HEK293 (cell line): Measurements from ENCODE around the gene PLEKHG4B.

Experiments used
- BCL11A ChIP-seq: fragments of 450-650 bp; formaldehyde crosslinking; IDR thresholded peaks from 2 replicates; pipeline ENCODE4 v1.5.1; 2016; ENCODE audit warnings: low read depth, missing biosample characterization, missing genetic modification characterization
- GLI4 ChIP-seq: fragments of 450-650 bp; formaldehyde crosslinking; IDR thresholded peaks from 2 replicates; pipeline ENCODE4 v1.5.1; 2016; ENCODE audit warnings: missing biosample characterization, missing genetic modification characterization
- GLIS1 ChIP-seq: fragments of 450-650 bp; formaldehyde crosslinking; IDR thresholded peaks from 2 replicates; pipeline ENCODE4 v1.5.1; 2016; ENCODE audit warnings: missing biosample characterization, missing genetic modification characterization
- HOXD13 ChIP-seq: sonication (generic); formaldehyde crosslinking; IDR thresholded peaks from 2 replicates; pipeline ENCODE4 v1.8.0; 2022; ENCODE audit warnings: missing genetic modification reagents, borderline replicate concordance
- KLF1 ChIP-seq: fragments of 450-650 bp; formaldehyde crosslinking; IDR thresholded peaks from 2 replicates; pipeline ENCODE4 v1.5.1; 2016; ENCODE audit warnings: missing biosample characterization, missing genetic modification characterization
- KLF9 ChIP-seq: fragments of 450-650 bp; formaldehyde crosslinking; IDR thresholded peaks from 2 replicates; pipeline ENCODE4 v1.5.1; 2016; ENCODE audit warnings: missing biosample characterization, missing genetic modification characterization, low read depth
- WT1 ChIP-seq: fragments of 450-650 bp; formaldehyde crosslinking; IDR thresholded peaks from 2 replicates; pipeline ENCODE4 v1.5.1; 2016; ENCODE audit warnings: missing biosample characterization, missing genetic modification characterization
- ZBTB17 ChIP-seq: fragments of 450-650 bp; formaldehyde crosslinking; IDR thresholded peaks from 2 replicates; pipeline ENCODE4 v1.5.1; 2016; ENCODE audit warnings: missing biosample characterization, missing genetic modification characterization
- ZBTB20 ChIP-seq: fragments of 450-650 bp; formaldehyde crosslinking; IDR thresholded peaks from 2 replicates; pipeline ENCODE4 v1.5.1; 2016; ENCODE audit warnings: missing biosample characterization, missing genetic modification characterization
- ZBTB48 ChIP-seq: fragments of 450-650 bp; formaldehyde crosslinking; IDR thresholded peaks from 2 replicates; pipeline ENCODE4 v1.5.1; 2016; ENCODE audit warnings: missing biosample characterization, missing genetic modification characterization
- ZEB2 ChIP-seq: fragments of 450-650 bp; formaldehyde crosslinking; IDR thresholded peaks from 2 replicates; pipeline ENCODE4 v1.5.1; 2016; ENCODE audit warnings: missing biosample characterization, missing genetic modification characterization
- ZFP37 ChIP-seq: fragments of 450-650 bp; formaldehyde crosslinking; IDR thresholded peaks from 2 replicates; pipeline ENCODE4 v1.5.1; 2016; ENCODE audit warnings: missing biosample characterization, missing genetic modification characterization
- ZIC2 ChIP-seq: fragments of 450-650 bp; formaldehyde crosslinking; IDR thresholded peaks from 2 replicates; pipeline ENCODE4 v1.5.1; 2016; ENCODE audit warnings: missing biosample characterization, missing genetic modification characterization
- ZNF132 ChIP-seq: fragments of 450-650 bp; formaldehyde crosslinking; IDR thresholded peaks from 2 replicates; pipeline ENCODE4 v1.5.1; 2017; ENCODE audit warnings: missing biosample characterization, missing genetic modification characterization, borderline replicate concordance
- ZNF140 ChIP-seq: fragments of 450-650 bp; formaldehyde crosslinking; IDR thresholded peaks from 2 replicates; pipeline ENCODE4 v1.5.1; 2016; ENCODE audit warnings: missing biosample characterization, missing genetic modification characterization
- ZNF155 ChIP-seq: fragments of 450-650 bp; formaldehyde crosslinking; IDR thresholded peaks from 2 replicates; pipeline ENCODE4 v1.5.1; 2016; ENCODE audit warnings: missing biosample characterization, missing genetic modification characterization
- ZNF2 ChIP-seq: fragments of 450-650 bp; formaldehyde crosslinking; IDR thresholded peaks from 2 replicates; pipeline ENCODE4 v1.5.1; 2016; ENCODE audit warnings: missing biosample characterization, missing genetic modification characterization
- ZNF292 ChIP-seq: fragments of 450-650 bp; formaldehyde crosslinking; IDR thresholded peaks from 2 replicates; pipeline ENCODE4 v1.5.1; 2016; ENCODE audit warnings: low read depth, missing biosample characterization, missing genetic modification characterization, borderline replicate concordance
- ZNF311 ChIP-seq: fragments of 450-650 bp; formaldehyde crosslinking; IDR thresholded peaks from 2 replicates; pipeline ENCODE4 v1.5.1; 2017; ENCODE audit warnings: missing biosample characterization, missing genetic modification characterization, borderline replicate concordance
- ZNF335 ChIP-seq: fragments of 450-650 bp; formaldehyde crosslinking; conservative IDR thresholded peaks from 2 replicates; pipeline ENCODE4 v1.5.1; 2016; ENCODE audit warnings: missing biosample characterization, missing genetic modification characterization
- ZNF48 ChIP-seq: fragments of 450-650 bp; formaldehyde crosslinking; IDR thresholded peaks from 2 replicates; pipeline ENCODE4 v1.5.1; 2016; ENCODE audit warnings: missing biosample characterization, missing genetic modification characterization
- ZNF514 ChIP-seq: fragments of 450-650 bp; formaldehyde crosslinking; IDR thresholded peaks from 2 replicates; pipeline ENCODE4 v1.5.1; 2016; ENCODE audit warnings: missing biosample characterization, missing genetic modification characterization
- ZNF548 ChIP-seq: fragments of 450-650 bp; formaldehyde crosslinking; IDR thresholded peaks from 2 replicates; pipeline ENCODE4 v1.5.1; 2016; ENCODE audit warnings: missing biosample characterization, missing genetic modification characterization
- ZNF626 ChIP-seq: fragments of 450-650 bp; sonication (Bioruptor Pico); formaldehyde crosslinking; IDR thresholded peaks from 2 replicates; pipeline ENCODE4 v1.5.1; 2018; ENCODE audit warnings: missing biosample characterization, missing genetic modification characterization, inconsistent platforms
- ZNF629 ChIP-seq: fragments of 450-650 bp; formaldehyde crosslinking; IDR thresholded peaks from 2 replicates; pipeline ENCODE4 v1.5.1; 2017; ENCODE audit warnings: missing biosample characterization, missing genetic modification characterization
- ZNF701 ChIP-seq: fragments of 450-650 bp; formaldehyde crosslinking; IDR thresholded peaks from 2 replicates; pipeline ENCODE4 v1.5.1; 2016; ENCODE audit warnings: missing biosample characterization, missing genetic modification characterization
- ZNF768 ChIP-seq: fragments of 450-650 bp; formaldehyde crosslinking; IDR thresholded peaks from 2 replicates; pipeline ENCODE4 v1.5.1; 2018; ENCODE audit warnings: missing biosample characterization, mild to moderate bottlenecking, missing genetic modification characterization
- TF ChIP-seq, protein P1 (sequence below): fragments of 450-650 bp; formaldehyde crosslinking; IDR thresholded peaks from 2 replicates; pipeline ENCODE4 v1.5.1; 2016; ENCODE audit warnings: missing biosample characterization, missing genetic modification characterization
- TF ChIP-seq, protein P2 (sequence below): fragments of 450-650 bp; formaldehyde crosslinking; IDR thresholded peaks from 2 replicates; pipeline ENCODE4 v1.5.1; 2016; ENCODE audit warnings: missing biosample characterization, missing genetic modification characterization
- TF ChIP-seq, protein P3 (sequence below): fragments of 450-650 bp; formaldehyde crosslinking; conservative IDR thresholded peaks from 2 replicates; pipeline ENCODE4 v1.5.1; 2016; ENCODE audit warnings: low read depth, missing biosample characterization, missing genetic modification characterization

PLEKHG4B gene

DNA sequence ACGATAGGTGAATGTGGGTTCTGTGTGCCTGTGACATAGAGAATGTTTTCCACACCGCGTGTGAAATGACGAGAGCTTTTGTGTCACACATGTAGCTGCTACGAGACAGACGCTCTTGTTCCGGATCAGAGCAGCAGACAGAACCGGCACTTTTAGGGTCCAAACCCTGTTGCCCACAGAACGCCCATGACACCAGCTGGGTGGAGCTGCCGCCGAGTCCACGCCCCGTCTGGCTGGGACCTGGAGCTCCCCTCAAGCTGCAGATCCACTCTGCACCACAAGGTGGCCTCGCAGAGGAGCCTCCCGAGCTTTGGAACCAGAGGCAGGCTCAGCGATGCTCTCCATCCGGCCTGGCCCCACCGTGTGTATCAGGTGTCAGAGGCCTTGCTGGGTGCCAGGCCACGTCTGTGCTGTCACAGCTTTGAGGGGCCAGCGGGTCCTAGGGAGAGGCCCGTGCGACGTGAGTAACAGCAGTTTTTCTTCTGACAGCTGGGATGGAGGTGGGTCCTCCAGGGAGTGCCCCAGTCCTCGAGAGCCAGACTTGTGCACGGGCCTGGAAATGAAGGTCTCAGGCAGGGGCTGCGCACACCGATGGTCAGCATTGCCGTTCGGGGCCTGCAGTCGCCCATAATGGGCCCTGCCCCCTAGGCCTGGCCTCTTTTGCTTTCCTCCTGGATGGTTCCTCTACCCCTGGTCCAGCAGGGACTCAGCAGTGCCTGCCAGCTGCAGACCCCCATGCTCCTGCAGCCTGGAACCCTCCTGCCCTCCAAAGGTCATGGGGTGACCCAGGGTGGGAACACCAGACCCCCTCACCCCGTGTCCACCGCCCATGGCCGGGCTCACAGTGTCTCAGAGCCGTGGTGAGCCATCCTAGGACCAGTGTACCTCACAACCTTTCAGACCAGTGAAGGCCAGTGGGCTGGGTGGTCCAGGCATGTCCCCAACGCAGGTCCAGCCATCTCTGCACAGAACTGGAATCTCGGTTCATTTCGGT, 96.8 kb downstream of the PLEKHG4B start (continued):
- TF ChIP-seq, protein P1, sequence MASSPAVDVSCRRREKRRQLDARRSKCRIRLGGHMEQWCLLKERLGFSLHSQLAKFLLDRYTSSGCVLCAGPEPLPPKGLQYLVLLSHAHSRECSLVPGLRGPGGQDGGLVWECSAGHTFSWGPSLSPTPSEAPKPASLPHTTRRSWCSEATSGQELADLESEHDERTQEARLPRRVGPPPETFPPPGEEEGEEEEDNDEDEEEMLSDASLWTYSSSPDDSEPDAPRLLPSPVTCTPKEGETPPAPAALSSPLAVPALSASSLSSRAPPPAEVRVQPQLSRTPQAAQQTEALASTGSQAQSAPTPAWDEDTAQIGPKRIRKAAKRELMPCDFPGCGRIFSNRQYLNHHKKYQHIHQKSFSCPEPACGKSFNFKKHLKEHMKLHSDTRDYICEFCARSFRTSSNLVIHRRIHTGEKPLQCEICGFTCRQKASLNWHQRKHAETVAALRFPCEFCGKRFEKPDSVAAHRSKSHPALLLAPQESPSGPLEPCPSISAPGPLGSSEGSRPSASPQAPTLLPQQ (tag by site-specific recombination): peak; percentile 98
- TF ChIP-seq ZIC2 (tag by site-specific recombination) (peak; percentile 60; the same call in 1 of the 2 replicates), ZEB2 (tag by site-specific recombination) (0 out of 2 replicates have a peak, but pooled peaks have one; percentile 53), KLF9 (tag by site-specific recombination) (peak; percentile 59), ZNF514 (no peak), GLIS1 (tag by site-specific recombination) (peak; percentile 97), ZNF132 (tag by site-specific recombination) (no peak), WT1 (tag by site-specific recombination) (0 out of 2 replicates have a peak, but pooled peaks have one; percentile 18), ZNF2 (tag by site-specific recombination) (peak; percentile 98), ZNF140 (tag by site-specific recombination) (no peak), ZNF155 (no peak), ZNF768 (no peak), BCL11A (tag by site-specific recombination) (no peak), ZNF48 (tag by site-specific recombination) (no peak), HOXD13 (CRISPR knock-in tag) (no peak), GLI4 (no peak), ZBTB48 (tag by site-specific recombination) (0 out of 2 replicates have a peak, but pooled peaks have one; percentile 22), KLF1 (tag by site-specific recombination) (peak; percentile 81; the same call in 1 of the 2 replicates), ZNF701 (no peak), ZBTB20 (tag by site-specific recombination) (no peak), ZNF292 (tag by site-specific recombination) (no peak), ZBTB17 (tag by site-specific recombination) (peak; percentile 92), ZNF548 (tag by site-specific recombination) (no peak), ZNF626 (tag by site-specific recombination) (no peak), ZNF311 (no peak), ZNF629 (peak; percentile 38; the same call in 1 of the 2 replicates), ZNF335 (tag by site-specific recombination) (peak; percentile 90), ZFP37 (tag by site-specific recombination) (0 out of 2 replicates have a peak, but pooled peaks have one; percentile 51)
- TF ChIP-seq, protein P2, sequence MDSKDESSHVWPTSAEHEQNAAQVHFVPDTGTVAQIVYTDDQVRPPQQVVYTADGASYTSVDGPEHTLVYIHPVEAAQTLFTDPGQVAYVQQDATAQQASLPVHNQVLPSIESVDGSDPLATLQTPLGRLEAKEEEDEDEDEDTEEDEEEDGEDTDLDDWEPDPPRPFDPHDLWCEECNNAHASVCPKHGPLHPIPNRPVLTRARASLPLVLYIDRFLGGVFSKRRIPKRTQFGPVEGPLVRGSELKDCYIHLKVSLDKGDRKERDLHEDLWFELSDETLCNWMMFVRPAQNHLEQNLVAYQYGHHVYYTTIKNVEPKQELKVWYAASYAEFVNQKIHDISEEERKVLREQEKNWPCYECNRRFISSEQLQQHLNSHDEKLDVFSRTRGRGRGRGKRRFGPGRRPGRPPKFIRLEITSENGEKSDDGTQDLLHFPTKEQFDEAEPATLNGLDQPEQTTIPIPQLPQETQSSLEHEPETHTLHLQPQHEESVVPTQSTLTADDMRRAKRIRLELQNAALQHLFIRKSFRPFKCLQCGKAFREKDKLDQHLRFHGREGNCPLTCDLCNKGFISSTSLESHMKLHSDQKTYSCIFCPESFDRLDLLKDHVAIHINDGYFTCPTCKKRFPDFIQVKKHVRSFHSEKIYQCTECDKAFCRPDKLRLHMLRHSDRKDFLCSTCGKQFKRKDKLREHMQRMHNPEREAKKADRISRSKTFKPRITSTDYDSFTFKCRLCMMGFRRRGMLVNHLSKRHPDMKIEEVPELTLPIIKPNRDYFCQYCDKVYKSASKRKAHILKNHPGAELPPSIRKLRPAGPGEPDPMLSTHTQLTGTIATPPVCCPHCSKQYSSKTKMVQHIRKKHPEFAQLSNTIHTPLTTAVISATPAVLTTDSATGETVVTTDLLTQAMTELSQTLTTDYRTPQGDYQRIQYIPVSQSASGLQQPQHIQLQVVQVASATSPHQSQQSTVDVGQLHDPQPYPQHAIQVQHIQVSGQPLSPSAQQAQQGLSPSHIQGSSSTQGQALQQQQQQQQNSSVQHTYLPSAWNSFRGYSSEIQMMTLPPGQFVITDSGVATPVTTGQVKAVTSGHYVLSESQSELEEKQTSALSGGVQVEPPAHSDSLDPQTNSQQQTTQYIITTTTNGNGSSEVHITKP (tag by site-specific recombination): 0 out of 2 replicates have a peak, but pooled peaks have one; percentile 27
- TF ChIP-seq, protein P3, sequence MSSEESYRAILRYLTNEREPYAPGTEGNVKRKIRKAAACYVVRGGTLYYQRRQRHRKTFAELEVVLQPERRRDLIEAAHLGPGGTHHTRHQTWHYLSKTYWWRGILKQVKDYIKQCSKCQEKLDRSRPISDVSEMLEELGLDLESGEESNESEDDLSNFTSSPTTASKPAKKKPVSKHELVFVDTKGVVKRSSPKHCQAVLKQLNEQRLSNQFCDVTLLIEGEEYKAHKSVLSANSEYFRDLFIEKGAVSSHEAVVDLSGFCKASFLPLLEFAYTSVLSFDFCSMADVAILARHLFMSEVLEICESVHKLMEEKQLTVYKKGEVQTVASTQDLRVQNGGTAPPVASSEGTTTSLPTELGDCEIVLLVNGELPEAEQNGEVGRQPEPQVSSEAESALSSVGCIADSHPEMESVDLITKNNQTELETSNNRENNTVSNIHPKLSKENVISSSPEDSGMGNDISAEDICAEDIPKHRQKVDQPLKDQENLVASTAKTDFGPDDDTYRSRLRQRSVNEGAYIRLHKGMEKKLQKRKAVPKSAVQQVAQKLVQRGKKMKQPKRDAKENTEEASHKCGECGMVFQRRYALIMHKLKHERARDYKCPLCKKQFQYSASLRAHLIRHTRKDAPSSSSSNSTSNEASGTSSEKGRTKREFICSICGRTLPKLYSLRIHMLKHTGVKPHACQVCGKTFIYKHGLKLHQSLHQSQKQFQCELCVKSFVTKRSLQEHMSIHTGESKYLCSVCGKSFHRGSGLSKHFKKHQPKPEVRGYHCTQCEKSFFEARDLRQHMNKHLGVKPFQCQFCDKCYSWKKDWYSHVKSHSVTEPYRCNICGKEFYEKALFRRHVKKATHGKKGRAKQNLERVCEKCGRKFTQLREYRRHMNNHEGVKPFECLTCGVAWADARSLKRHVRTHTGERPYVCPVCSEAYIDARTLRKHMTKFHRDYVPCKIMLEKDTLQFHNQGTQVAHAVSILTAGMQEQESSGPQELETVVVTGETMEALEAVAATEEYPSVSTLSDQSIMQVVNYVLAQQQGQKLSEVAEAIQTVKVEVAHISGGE: no peak
